Progenitor cell of endocrine pancreas (in vitro differentiated cells): ENCODE measurements around the gene CPNE2. TPM values are rescaled to one million over a fixed set of nuclear protein-coding genes. Genes with fewer than 3 reads are reported as not detected.
"Not testable (repeated sequence)": the region's sequence is repeated elsewhere in the genome, so short reads cannot be mapped to it uniquely, and the experiment has no call there.

ENCODE experiments used
- DNase-seq: peaks from one replicate; pipeline ENCODE4 v3.0.0; 2021; ENCODE audit warnings: low spot score; ENCODE audit not compliant: unreplicated experiment
- H3K27ac Mint-ChIP-seq: 2 replicates; pipeline ENCODE4 v1.8.0; 2021; ENCODE audit warnings: mild to moderate bottlenecking, moderate library complexity, mixed read lengths
- H3K27me3 Mint-ChIP-seq: 2 replicates; pipeline ENCODE4 v1.8.0; 2021; ENCODE audit warnings: mixed read lengths
- H3K36me3 Mint-ChIP-seq: 2 replicates; pipeline ENCODE4 v1.8.0; 2022; ENCODE audit warnings: mixed read lengths; ENCODE audit not compliant: insufficient read depth
- H3K4me1 Mint-ChIP-seq: 2 replicates; pipeline ENCODE4 v1.8.0; 2021; ENCODE audit warnings: low read depth, mixed read lengths
- H3K4me3 Mint-ChIP-seq: 2 replicates; pipeline ENCODE4 v1.8.0; 2021; ENCODE audit warnings: low read depth, mild to moderate bottlenecking, moderate library complexity, mixed read lengths
- H3K9me3 Mint-ChIP-seq: 2 replicates; pipeline ENCODE4 v1.8.0; 2021; ENCODE audit warnings: low read depth, mixed read lengths
- CTCF ChIP-seq: fragments of 200-600 bp; sonication (generic); IDR thresholded peaks from one replicate; pipeline ENCODE4 v1.5.0; 2021; ENCODE audit warnings: antibody characterized with exemption, mild to moderate bottlenecking; ENCODE audit not compliant: unreplicated experiment
- total RNA-seq: library from RNA; stranded (reverse); gene quantifications from 2 replicates; pipeline ENCODE4 v1.2.1, GENCODE V29; 2021

Gene CPNE2
- total RNA-seq, 1 donor from 2014 or later, result 6.7 TPM

- Mint-ChIP-seq H3K4me1 (peaks cover 7% of the 10 kb centered on the region), H3K9me3 (no peaks in the 10 kb centered on the region), H3K36me3 (no peaks in the 10 kb centered on the region), H3K4me3 (peak overlapping the region; percentile 73), H3K27ac (no peak overlapping the region), H3K27me3 (peaks cover 59% of the 10 kb centered on the region)
- DNase-seq, result no peak
- TF ChIP-seq CTCF, result no peak
Observed at GRCh38 chr16:57093666-57094564, 1.5 kb downstream of the CPNE2 start.

- H3K36me3 Mint-ChIP-seq, result no peaks in the 10 kb centered on the region
- H3K4me1 Mint-ChIP-seq, result peaks cover 7% of the 10 kb centered on the region
- peak overlapping the region; percentile 73 for H3K4me3 Mint-ChIP-seq
Observed at GRCh38 chr16:57094911-57095310, 2.5 kb downstream of the CPNE2 start.

GRCh38 chr16:57096192-57096591 lies 3.8 kb downstream of the CPNE2 start:
- H3K36me3 Mint-ChIP-seq, result no peaks in the 10 kb centered on the region
- DNase-seq, result no peak
- TF ChIP-seq CTCF, result no peak
- peaks cover 46% of the 10 kb centered on the region for H3K27me3 Mint-ChIP-seq
- H3K4me1 Mint-ChIP-seq, result peaks cover 6% of the 10 kb centered on the region
- H3K9me3 Mint-ChIP-seq, result no peaks in the 10 kb centered on the region
- no peak overlapping the region for H3K4me3 Mint-ChIP-seq
- no peak overlapping the region for H3K27ac Mint-ChIP-seq

More at GRCh38 chr16:57094911-57095310, 2.5 kb downstream of the CPNE2 start:
- DNase-seq, result no peak
- peaks cover 56% of the 10 kb centered on the region for H3K27me3 Mint-ChIP-seq
- no peaks in the 10 kb centered on the region for H3K9me3 Mint-ChIP-seq
- no peak for TF ChIP-seq CTCF
- no peak overlapping the region for H3K27ac Mint-ChIP-seq

- DNase-seq, result no peak
- H3K36me3 Mint-ChIP-seq, result no peaks in the 10 kb centered on the region
- H3K4me3 Mint-ChIP-seq, result no peak overlapping the region
- peaks cover 40% of the 10 kb centered on the region for H3K27me3 Mint-ChIP-seq
- no peak overlapping the region for H3K27ac Mint-ChIP-seq
- H3K4me1 Mint-ChIP-seq, result peaks cover under 1% of the 10 kb centered on the region
- H3K9me3 Mint-ChIP-seq, result no peaks in the 10 kb centered on the region
- no peak for TF ChIP-seq CTCF
Observed at GRCh38 chr16:57096793-57097192, 4.4 kb downstream of the CPNE2 start.

- no peaks in the 10 kb centered on the region for H3K4me1 Mint-ChIP-seq
- DNase-seq, result no peak
- H3K4me3 Mint-ChIP-seq, result no peak overlapping the region
- peaks cover 38% of the 10 kb centered on the region for H3K27me3 Mint-ChIP-seq
- TF ChIP-seq CTCF, result no peak
- H3K27ac Mint-ChIP-seq, result no peak overlapping the region
- H3K36me3 Mint-ChIP-seq, result no peaks in the 10 kb centered on the region
- no peaks in the 10 kb centered on the region for H3K9me3 Mint-ChIP-seq
Observed at GRCh38 chr16:57098188-57098841, 5.9 kb downstream of the CPNE2 start.

- not testable (repeated sequence) for DNase-seq, H3K27ac Mint-ChIP-seq, H3K36me3 Mint-ChIP-seq, H3K4me1 Mint-ChIP-seq, H3K9me3 Mint-ChIP-seq, H3K4me3 Mint-ChIP-seq
- H3K27me3 Mint-ChIP-seq, result peaks cover 24% of the 10 kb centered on the region
Observed at GRCh38 chr16:57099965-57100364, 7.6 kb downstream of the CPNE2 start.
